ENCODE measurements around the gene ECHS1. TPM values are rescaled to one million over a fixed set of nuclear protein-coding genes. Genes with fewer than 3 reads are reported as not detected.
"Not testable (repeated sequence)": the region's sequence is repeated elsewhere in the genome, so short reads cannot be mapped to it uniquely, and the experiment has no call there.

Gene ECHS1
- polyA plus RNA-seq (2013, experiment 1 of 2; ENCODE audit: insufficient read length), result 78.9 TPM
- 75.9 TPM for polyA plus RNA-seq (2013, experiment 2 of 2; ENCODE audit: insufficient read length)

GRCh38 chr10:133373174-133374090 is at the start of gene ECHS1:
TSS of gene ECHS1 (minus strand) at chr10:133373354. CDS start at chr10:133373333, 21 bp downstream.
- peak; percentile 92 for DNase-seq

- no peak for DNase-seq
Observed at GRCh38 chr10:133422223-133422806, 49.2 kb upstream of the ECHS1 start.

DNA sequence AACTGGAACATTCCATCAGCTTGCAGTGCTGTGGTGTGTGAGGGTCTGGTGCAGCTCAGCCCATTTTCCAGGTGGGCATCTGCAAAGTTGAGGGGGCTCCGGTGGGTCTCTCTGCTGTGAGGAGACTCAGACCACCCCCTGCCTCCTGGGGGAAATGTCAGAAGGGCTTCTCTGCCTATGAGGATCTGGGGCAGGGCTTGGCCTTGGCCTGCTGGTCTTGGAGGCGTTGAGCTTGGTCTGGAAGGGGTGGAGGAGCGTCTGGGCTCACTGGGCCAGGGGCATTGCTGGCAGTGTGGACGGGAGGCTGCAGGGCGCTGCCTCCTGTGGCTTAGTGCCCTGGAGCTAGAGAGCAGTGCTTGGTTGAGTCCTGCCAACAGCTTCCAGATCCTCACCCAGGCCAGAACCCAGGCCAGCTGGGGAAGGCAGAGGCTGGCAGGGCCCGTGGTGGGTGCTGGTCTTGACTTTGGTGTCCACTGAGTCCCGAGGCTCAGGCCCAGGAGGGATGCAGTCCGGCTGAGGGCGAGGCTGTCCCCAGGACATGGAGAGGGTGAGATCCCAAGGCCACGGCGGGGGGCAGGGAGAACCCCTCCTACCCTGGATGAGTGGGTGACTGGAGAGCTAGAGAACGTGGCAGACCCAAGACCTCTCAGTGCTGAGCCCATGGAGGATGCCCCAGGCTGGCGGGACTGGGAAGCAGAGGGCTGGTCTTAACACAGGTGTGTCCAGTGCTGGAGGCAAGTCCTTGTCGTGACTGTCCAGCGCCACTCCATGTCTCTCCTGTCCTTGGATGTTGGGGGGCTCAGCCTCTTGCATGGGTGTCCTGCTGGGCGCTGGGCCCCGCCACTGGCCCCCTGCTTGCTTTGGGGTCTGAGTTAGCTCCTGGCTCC is 48.4 kb upstream of the ECHS1 start:
- DNase-seq, result no peak

DNA sequence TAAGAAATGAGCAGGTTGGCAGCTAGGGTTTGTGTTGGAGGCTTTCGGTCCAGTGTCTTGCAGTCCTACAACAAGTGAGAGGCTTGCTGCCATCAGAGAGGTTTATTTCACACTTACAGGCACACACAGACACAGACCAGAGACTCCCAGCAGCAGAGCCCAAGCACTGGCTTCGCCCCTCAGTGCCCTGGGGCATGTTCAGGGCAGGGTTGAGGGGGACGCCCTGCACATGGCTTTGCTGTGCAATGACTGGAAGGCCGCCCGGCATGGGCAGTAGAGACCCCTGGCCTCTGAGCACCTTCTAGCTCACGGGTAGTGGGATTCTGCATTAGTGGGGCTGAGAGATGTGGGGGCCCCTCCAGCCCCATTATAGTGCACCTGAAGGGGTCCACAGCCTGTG is 47.4 kb upstream of the ECHS1 start:
- no peak for DNase-seq

DNA sequence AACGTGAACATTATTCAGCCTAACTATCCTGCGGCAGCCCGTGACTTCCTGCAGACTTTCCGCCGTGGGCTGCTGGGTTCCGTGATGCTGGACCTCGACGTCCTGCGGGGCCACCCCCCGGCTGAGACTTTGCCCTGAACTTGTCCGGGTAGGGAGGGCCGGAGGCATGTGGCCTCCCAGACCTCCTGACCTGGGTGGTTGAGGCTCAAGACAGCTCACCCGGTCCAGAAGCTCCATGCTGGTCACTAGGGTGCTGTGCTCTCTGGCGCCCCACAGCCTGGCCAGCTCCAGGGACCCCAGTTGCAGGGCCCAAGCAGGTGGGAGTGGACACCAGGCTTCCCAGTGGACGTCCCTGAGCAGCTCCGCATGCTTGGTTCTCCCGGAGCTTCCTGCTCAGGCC is 46.9 kb upstream of the ECHS1 start:
- no peak for DNase-seq

DNA sequence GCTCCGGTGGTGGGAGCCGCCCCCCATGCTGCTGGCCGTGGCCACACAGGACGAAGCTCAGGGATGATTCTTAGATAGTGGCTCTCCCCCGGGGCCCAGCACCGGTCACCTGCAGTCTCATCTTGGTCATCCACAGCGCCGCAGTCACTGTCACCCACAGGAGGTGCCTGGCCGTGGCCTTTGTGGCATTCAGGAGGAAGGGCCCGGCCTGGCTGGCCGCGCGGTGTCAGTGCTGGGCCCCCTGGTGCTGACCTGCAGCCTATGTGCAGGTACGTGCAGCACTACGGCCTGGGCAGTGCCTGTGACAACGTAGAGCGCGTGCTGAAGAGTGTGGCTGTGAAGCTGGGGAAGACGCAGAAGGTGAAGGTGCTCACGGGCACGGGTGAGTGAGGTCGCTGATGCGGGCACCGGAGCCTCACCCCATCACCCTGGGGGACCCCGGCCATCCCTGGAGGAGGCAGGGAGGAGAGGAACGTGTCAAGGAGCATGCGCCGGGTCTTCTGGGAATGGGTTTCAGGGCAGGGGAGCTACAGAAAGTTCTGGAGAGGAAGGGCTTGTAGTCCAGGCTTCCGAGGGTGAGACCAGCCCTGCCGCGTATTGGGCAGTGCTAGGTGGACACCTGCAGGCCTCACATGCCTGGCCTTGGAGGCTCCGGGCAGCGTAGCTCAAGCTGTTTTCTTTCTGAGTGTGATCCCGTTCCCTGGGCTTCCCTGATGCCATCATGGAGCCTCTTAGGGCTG is 46.2 kb upstream of the ECHS1 start:
- DNase-seq, result no peak

GRCh38 chr10:133418289-133418993 is 45.3 kb upstream of the ECHS1 start:
- no peak for DNase-seq

- DNase-seq, result no peak
Observed at GRCh38 chr10:133415752-133416151, 42.6 kb upstream of the ECHS1 start.

DNA sequence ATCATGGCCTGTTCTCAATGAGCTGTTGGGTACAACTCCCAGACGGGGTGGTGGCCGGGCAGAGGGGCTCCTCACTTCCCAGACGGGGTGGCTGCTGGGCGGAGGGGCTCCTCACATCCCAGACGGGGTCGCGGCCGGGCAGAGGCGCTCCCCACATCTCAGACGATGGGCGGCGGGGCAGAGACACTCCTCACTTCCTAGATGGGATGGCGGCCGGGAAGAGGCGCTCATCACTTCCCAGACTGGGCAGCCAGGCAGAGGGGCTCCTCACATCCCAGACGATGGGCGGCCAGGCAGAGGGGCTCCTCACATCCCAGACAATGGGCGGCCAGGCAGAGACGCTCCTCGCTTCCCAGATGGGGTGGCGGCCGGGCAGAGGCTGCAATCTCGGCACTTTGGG is 41.2 kb upstream of the ECHS1 start:
- not testable (repeated sequence) for DNase-seq

- no peak for DNase-seq
Observed at GRCh38 chr10:133412381-133412711, 39.2 kb upstream of the ECHS1 start.

DNA sequence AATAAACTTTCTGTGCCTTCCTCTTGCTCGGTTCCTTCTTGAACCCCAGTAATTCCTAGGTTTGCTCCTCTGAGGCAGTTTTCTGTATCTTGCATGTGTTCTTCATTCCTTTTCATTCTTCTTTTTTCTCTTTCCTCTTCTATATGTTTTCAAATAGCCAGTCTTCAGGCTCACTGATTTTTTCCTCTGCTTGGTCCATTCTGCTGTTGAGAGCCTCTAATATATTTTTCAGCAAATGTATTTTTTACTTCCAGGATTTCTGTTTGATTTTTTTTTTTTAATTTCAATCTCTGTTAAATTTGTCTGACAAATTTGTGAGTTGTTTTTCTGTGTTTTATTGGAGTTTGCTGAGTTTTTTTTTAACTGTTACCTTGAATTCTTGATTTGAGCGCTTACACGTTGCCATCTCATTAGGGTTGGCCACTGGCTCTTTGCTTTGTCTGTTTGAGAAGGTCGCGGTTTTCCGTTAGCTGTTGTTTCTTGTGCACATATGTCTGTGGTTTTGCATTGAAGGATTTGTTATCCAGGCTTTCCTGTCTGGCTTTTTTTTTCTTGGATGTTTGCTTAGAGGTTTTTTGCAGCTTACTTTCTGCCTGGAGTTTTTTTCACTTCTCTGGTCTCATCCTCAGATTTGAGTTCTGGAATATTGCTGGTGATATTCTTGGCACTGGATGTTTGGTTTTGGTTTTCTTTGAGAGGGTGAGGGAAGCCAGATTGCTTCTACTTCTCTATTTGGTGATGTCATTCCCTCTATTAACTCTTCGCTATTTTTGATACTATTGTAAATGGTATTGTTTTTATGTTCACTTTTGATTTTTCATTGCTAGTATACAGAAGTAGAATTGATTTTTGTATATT is 38.6 kb upstream of the ECHS1 start:
- no peak for DNase-seq

GRCh38 chr10:133405844-133406527 is 32.8 kb upstream of the ECHS1 start:
- peak; percentile 47 for DNase-seq

- DNase-seq, result peak; percentile 16
Observed at GRCh38 chr10:133405272-133405671, 32.1 kb upstream of the ECHS1 start.

DNA sequence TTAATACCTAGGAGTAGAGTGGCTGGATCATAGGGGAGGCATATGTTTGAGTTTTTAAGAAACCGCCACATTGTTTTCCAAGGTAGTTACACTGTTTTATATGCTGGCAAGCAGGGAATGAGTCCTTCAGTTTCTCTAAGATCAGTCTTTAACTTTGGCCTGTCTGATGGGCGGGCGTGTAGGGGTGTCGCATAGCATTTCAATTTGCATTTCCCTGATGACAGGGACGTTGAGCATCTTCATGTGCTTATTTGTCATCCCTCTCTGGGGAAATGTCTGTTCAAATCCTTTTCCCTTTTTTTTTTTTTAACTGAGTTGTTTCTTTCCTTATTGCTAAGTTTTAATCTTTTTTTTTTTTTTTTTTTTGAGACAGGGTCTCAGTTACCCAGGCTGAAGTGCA is 30.6 kb upstream of the ECHS1 start:
- no peak for DNase-seq

DNA sequence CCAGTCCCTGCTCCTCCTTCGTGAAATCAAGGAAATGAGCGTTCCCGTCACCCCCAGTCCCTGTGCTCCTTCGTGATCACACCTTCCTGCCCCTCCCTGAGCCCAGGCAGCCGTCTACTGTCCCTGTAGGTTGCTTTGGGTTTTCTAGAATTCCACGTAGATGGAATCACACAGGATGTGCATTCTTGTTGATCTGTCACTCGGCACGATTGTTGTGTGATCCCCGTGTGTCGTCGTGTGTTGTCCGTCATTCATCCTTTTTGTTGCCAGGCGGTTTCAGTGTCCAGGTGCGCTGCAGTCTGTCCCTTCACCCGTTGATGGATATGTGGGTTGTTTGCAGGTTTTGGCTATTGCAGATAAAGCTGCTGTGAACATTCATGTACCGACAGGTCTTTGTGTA is 30.2 kb upstream of the ECHS1 start:
- DNase-seq, result no peak

DNA sequence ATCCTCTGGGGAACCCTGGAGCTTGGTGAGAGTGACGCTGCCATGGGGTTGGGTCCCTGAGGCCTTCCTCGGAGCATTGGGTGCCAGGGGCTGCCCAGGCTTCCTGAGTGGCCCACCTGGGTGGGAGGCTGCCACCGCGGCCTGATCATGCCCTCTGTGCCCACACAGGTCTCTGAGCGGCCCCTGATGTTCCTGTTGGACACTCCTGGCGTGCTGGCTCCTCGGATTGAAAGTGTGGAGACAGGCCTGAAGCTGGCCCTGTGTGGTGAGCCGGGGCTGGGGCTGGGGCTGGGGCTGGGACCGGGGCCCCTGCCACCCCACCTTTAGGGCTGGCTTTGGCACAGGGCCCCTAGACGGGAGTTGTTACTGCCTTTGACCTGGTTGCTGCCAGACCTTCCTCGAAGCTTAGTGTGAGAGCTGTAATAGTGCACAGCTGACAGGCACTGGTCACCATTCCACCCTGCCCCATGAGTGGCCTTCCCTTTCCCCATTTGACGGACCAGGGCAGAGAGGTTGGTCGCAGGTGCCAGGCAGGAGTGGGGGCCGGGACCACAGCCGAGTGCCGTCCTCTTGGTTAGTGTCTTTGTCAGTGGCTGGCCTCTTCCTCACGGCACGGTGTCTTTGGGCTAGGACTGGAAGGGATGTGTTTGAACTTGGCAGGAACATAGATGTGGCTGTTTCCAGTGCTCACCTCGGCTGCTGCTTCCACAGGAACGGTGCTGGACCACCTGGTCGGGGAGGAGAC is 29.0 kb upstream of the ECHS1 start:
- no peak for DNase-seq

GRCh38 chr10:133401500-133401899 is 28.3 kb upstream of the ECHS1 start:
- no peak for DNase-seq

GRCh38 chr10:133400624-133401424 is 27.7 kb upstream of the ECHS1 start:
- DNase-seq, result no peak

All from fibroblast of skin of scalp (primary cell).